Stromal cell of bone marrow (primary cell): ENCODE results near the gene TAF4.
"Not testable (repeated sequence)": the region's sequence is repeated elsewhere in the genome, so short reads cannot be mapped to it uniquely, and the experiment has no call there.

Source experiments
- DNase-seq: peaks from one replicate; pipeline ENCODE4 v3.0.0-alpha.2; 2012; ENCODE audit warnings: low read depth

Gene TAF4

DNA sequence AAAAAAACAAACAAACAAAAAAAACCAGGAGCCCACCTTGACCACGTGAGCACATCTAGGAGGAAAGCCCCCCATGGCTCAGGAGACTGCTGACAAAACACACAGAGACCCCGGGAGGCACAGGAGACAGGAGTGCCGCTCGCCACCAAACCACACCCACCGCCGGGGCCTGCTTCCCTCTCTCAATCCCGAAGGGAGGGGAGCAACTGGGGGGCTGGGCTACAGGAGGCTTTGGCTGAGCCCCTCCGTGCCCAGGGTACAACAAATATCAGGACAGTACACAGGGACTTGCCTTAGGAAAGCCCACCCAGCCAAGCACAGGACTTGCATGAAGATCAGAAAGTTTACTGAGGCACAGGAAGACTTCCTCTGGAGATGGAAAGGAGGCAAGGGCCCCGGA is 102.5 kb downstream of the TAF4 start:
- DNase-seq: no peak

GRCh38 chr20:61960836-61961235 is 104.8 kb downstream of the TAF4 start:
- no peak for DNase-seq

- no peak for DNase-seq
Observed at GRCh38 chr20:61958773-61959700, 106.6 kb downstream of the TAF4 start.

GRCh38 chr20:61957961-61958715 is 107.5 kb downstream of the TAF4 start:
- no peak for DNase-seq

DNA sequence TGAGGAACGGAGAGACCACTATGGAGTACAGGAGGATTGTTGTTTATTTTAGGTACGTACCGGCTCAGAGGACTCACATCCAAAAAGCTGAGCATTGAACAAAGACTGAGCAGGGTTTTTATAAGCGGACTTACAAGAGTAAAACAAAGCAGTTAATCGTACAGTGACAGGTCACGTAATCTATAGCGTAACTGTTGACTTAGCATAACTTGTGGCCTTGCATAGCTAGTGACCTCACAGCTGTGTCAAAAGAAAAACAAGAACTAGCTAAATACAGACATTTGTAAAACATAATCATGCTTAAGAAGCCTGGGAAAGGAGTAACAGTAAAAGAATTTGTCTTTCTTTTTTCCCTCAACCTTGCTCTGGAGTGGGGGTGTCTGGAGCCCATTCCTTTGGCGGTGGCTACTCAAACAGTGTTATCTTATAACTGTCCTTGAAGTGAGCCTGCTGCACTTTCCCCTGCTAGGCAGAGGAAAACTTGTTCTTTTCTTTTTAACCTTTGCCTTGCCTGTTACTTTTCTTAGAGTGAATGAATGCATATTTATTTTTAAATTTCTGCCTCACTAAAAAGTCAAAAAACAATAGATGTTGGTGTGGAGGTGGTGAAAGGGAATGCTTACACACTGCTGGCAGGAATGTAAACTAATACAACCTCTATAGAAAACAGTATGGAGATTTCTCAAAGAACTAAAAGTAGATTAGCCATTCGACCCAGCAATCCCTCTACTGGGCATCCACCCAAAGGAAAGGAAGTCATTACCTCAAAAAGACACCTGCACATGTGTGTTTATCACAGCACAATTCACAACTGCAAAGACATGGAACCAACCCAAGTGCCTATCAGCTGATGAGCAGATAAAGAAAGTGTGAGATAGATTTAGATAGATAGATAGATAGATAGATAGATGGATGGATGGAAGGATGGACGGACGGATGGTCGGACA is 109.0 kb downstream of the TAF4 start:
- peak; percentile 3 for DNase-seq

GRCh38 chr20:61955668-61956395 is 109.8 kb downstream of the TAF4 start:
- DNase-seq: no peak

- no peak for DNase-seq
Observed at GRCh38 chr20:61954276-61955021, 111.2 kb downstream of the TAF4 start.

GRCh38 chr20:61953037-61954021 is 112.4 kb downstream of the TAF4 start:
- no peak for DNase-seq

DNA sequence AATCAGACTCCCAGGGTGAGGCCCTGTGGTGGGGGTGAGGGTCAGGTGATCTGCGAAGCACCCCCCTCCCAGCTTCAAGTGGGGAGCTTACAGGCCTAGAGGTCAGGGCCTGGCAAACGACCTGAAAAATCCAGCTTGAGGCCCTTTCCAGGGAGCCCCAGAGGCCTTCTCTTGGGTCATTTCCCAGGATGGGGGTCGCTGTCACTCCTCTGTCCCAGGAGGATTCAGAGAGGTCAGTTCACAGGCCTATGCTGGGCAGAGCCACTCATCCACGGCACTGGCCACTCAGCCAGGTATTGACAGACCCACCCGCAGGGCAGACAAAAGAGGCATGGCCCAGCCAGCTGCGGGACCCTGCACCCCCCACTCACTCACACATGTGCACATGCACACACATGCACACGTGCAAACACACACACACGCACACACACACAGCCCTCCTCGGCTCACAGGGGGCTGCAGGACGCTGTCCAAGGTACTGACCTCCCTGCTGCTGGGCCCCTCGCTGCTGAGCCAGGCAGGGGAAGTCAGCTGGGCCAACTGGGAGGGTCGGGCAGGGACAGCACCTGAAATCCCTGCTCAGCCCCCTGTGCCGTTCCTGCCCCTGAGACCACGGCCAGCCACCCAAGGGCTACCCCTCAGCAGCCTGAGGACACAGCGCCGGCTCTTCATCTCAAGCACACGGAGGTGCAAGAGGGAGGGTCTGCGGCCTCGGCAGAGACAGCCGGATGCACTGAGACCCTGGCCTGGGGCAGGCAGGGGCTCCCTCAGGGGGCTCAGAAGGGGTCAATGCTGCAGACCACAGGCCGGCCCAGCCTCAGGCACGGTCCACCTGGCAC is 113.8 kb downstream of the TAF4 start:
- no peak for DNase-seq

- DNase-seq: no peak
Observed at GRCh38 chr20:61950641-61951071, 115.0 kb downstream of the TAF4 start.

GRCh38 chr20:61949714-61950640 is 115.7 kb downstream of the TAF4 start:
- no peak for DNase-seq

- no peak for DNase-seq
Observed at GRCh38 chr20:61949363-61949713, 116.3 kb downstream of the TAF4 start.

DNA sequence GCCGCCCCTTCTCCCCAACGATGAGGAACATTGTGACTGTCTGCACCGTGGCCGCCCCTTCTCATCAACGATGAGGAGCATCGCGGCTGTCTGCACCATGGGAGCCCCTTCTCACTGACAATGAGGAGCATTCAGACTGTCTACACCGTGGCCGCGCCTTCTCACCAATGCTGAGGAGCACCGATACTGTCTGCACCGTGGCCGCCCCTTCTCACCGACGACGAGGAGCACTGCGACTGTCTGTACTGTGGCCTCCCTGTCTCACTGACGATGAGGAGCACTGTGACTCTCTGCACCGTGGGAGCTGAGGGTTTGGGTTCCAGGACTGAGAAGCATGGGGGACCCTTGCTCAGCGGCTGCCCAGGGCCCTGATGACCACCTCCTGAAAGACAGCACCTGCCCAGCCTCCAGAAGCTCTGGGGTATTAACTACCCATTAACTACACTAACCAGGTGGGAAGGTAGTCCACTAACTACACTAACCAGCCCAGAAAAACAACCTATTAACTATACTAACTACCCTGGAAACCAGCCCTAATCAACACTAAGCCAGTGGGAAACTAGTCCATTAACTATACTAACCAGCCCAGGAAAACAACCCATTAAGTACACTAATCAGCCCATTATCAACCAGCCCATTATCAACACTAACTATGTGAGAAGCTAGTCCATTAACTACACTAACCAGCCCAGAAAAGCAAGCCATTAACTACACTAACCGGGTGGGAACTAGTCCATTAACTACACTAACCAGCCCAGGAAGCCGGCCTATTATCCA is 116.9 kb downstream of the TAF4 start:
- no peak for DNase-seq

DNA sequence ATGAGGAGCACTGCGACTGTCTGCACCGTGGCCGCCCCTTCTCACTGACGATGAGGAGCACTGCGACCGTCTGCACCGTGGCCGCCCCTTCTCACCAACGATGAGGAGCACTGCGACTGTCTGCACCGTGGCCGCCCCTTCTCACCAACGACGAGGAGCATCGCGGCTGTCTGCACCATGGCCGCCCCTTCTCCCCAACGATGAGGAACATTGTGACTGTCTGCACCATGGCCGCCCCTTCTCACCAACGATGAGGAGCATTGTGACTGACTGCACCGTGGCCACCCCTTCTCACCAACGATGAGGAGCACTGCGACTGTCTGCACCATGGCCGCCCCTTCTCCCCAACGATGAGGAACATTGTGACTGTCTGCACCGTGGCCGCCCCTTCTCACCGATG is 117.6 kb downstream of the TAF4 start:
- not testable (repeated sequence) for DNase-seq

DNA sequence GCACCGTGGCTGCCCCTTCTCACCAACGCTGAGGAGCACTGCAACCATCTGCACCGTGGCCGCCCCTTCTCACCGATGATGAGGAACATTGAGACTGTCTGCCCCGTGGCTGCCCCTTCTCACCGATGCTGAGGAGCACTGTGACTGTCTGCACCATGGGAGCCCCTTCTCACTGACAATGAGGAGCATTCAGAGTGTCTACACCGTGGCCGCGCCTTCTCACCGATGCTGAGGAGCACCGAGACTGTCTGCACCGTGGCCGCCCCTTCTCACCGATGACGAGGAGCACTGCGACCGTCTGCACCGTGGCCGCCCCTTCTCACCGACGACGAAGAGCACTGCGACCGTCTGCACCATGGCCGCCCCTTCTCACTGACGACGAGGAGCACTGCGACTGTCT is 120.2 kb downstream of the TAF4 start:
- DNase-seq: not testable (repeated sequence)

GRCh38 chr20:61944967-61945366 is 120.7 kb downstream of the TAF4 start:
- DNase-seq: not testable (repeated sequence)

DNA sequence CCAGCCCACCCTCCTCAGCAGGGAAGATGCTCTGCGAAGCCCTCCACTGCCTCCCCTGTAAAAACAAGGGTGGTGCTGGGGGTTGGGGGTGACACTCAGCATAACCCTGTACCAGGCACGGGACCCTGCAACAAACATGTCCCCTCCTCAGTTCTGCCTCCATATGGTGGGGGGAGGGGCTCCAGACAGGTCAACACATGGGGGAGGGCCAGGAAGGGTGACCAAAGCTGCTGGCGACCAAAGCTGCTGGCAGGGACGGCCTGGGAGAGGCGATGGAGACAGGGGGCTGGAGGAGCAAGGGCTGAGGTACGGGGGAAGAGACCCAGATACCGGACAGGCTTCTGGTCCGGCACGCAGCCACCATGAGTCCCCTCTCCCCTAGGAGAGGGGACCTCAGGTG is 123.2 kb downstream of the TAF4 start:
- no peak for DNase-seq
